Tibial nerve (tissue), 4 donors: ENCODE measurements around the gene CSNK1G1. TPM values are rescaled to one million over a fixed set of nuclear protein-coding genes. Genes with fewer than 3 reads are reported as not detected.

ENCODE experiments used
- DNase-seq, 2 donors: peaks; one replicate each; pipeline ENCODE4 v3.0.0-alpha.2; 2019; ENCODE audit warnings: low spot score in 2 of 2
- H3K27ac ChIP-seq, 4 donors: fragments of 200-600 bp; sonication (generic) in 3 of 4; one replicate each; pipeline ENCODE4 v1.5.1; 2017 to 2019; ENCODE audit warnings: mild to moderate bottlenecking in 1 of 4
- H3K27me3 ChIP-seq, 2 donors: fragments of 200-600 bp; sonication (generic) in 1 of 2; one replicate each; pipeline versions ENCODE4 v1.5.1 to v1.6.0; 2017 to 2019
- H3K36me3 ChIP-seq, 3 donors: fragments of 200-600 bp; sonication (generic); one replicate each; pipeline ENCODE4 v1.5.1; 2018 to 2019
- H3K4me1 ChIP-seq, 4 donors: fragments of 200-600 bp; sonication (generic) in 3 of 4; one replicate each; pipeline ENCODE4 v1.5.1; 2017 to 2019
- H3K4me3 ChIP-seq, 4 donors: fragments of 200-600 bp; sonication (generic) in 3 of 4; one replicate each; pipeline ENCODE4 v1.5.1; 2017 to 2019; ENCODE audit warnings: mild to moderate bottlenecking in 1 of 4, moderate library complexity in 1 of 4
- H3K9me3 ChIP-seq, 4 donors: fragments of 200-600 bp; sonication (generic) in 3 of 4; one replicate each; pipeline ENCODE4 v1.5.1; 2017 to 2019
- CTCF ChIP-seq, 5 experiments: fragments of 200-600 bp in 3 of 5; fragments of 450-650 bp in 2 of 5; sonication (generic) in 3 of 5; IDR thresholded peaks; one replicate each; pipeline ENCODE4 v1.5.1; 2016 to 2019; ENCODE audit warnings: antibody characterized with exemption in 5 of 5, mild to moderate bottlenecking in 3 of 5, moderate library complexity in 2 of 5
- EP300 ChIP-seq, 2 donors: sonication (generic); formaldehyde crosslinking; IDR thresholded peaks; one replicate each; pipeline ENCODE4 v1.6.1; 2017; ENCODE audit warnings: antibody characterized with exemption in 2 of 2, mild to moderate bottlenecking in 1 of 2
- POLR2A ChIP-seq, 2 donors: fragments of 450-650 bp; IDR thresholded peaks; one replicate each; pipeline ENCODE4 v1.6.1; 2017; ENCODE audit warnings: antibody characterized with exemption in 2 of 2, mild to moderate bottlenecking in 2 of 2, moderate library complexity in 2 of 2
- WGBS, 2 donors: methylation state at CpG; one replicate each; pipeline ENCODE4 v1.1.5; 2018; 5-methylcytosine and 5-hydroxymethylcytosine counted together
- total RNA-seq, 4 donors: library from RNA; depleted of rRNA; stranded (reverse); fragments of >200 nt; gene quantifications; one replicate each; pipeline ENCODE4 v1.1.0, GENCODE V29; 2016

The CSNK1G1 gene
- total RNA-seq, 4 donors from 2014 or later = 20.5 to 25.8 (median 22.5) TPM

GRCh38 chr15:64149893-64150578, 205.9 kb downstream of the CSNK1G1 start:
- H3K4me3 ChIP-seq = no peak overlapping the region
- WGBS, 2 donors = 72 to 79% methylated on average over 8 to 9 of the region's 9 CpGs
- peaks cover 0 to 27% (median 0%) of the 10 kb centered on the region in 3 donors for H3K36me3 ChIP-seq
- TF ChIP-seq POLR2A (IDR thresholded peaks at IDR 0.05) = no peak
- peaks cover 0 to 38% (median 23%) of the 10 kb centered on the region in 4 donors for H3K4me1 ChIP-seq
- H3K9me3 ChIP-seq = no peaks in the 10 kb centered on the region
- DNase-seq = no peak
- H3K27me3 ChIP-seq = peaks cover 0 to 23% of the 10 kb centered on the region in 2 donors
- H3K27ac ChIP-seq = no peak overlapping the region

DNA sequence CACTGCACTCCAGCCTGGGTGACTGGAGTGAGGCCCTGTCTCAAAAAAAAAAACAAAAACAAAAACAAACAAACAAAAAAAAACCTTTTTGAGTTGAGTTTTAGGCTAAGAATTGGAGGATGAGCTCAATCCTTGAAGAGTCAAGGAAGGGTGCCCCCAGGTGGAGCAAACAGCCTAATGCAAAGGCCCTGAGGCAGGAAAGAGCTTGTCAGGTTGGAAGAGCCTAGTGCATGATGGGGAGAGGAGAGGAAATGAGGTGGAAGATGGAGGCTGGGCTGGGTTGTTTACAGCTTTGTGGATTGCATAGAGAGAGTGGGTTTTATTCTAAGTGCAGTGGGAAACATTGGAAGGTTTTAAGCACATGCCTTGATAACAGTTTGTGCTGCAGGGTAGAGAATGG, 206.5 kb downstream of the CSNK1G1 start:
- H3K36me3 ChIP-seq = peaks cover 0 to 27% (median 0%) of the 10 kb centered on the region in 3 donors
- H3K27me3 ChIP-seq = peaks cover 0 to 23% of the 10 kb centered on the region in 2 donors
- no peak for DNase-seq
- no peak for TF ChIP-seq CTCF (IDR thresholded peaks at IDR 0.05)
- no peak for TF ChIP-seq POLR2A (IDR thresholded peaks at IDR 0.05)
- TF ChIP-seq EP300 (IDR thresholded peaks at IDR 0.05) = no peak
- H3K9me3 ChIP-seq = no peaks in the 10 kb centered on the region
- peaks cover 0 to 38% (median 23%) of the 10 kb centered on the region in 4 donors for H3K4me1 ChIP-seq
- H3K27ac ChIP-seq = no peak overlapping the region
- H3K4me3 ChIP-seq = no peak overlapping the region

GRCh38 chr15:64148581-64148980, 207.4 kb downstream of the CSNK1G1 start:
- Histone ChIP-seq H3K36me3 (peaks cover 0 to 27% (median under 1%) of the 10 kb centered on the region in 3 donors), H3K4me1 (peaks cover 0 to 36% (median 22%) of the 10 kb centered on the region in 4 donors), H3K27ac (no peak overlapping the region), H3K4me3 (no peak overlapping the region), H3K27me3 (peaks cover 0 to 23% of the 10 kb centered on the region in 2 donors), H3K9me3 (no peaks in the 10 kb centered on the region)
- 82 to 87% methylated on average over 3 of the region's 3 CpGs for WGBS, 2 donors
- no peak for TF ChIP-seq CTCF (IDR thresholded peaks at IDR 0.05)
- no peak for TF ChIP-seq POLR2A (IDR thresholded peaks at IDR 0.05)
- no peak for TF ChIP-seq EP300 (IDR thresholded peaks at IDR 0.05)
- DNase-seq = no peak

- H3K27ac ChIP-seq = no peak overlapping the region
- peaks cover 0 to 21% of the 10 kb centered on the region in 2 donors for H3K27me3 ChIP-seq
- H3K9me3 ChIP-seq = no peaks in the 10 kb centered on the region
- peaks cover 0 to 31% (median 4%) of the 10 kb centered on the region in 3 donors for H3K36me3 ChIP-seq
- H3K4me1 ChIP-seq = peaks cover 0 to 32% (median 19%) of the 10 kb centered on the region in 4 donors
- no peak for DNase-seq
- TF ChIP-seq CTCF (IDR thresholded peaks at IDR 0.05) (no peak), EP300 (IDR thresholded peaks at IDR 0.05) (no peak), POLR2A (IDR thresholded peaks at IDR 0.05) (no peak)
- 82 to 89% methylated on average over 7 of the region's 7 CpGs for WGBS, 2 donors
- H3K4me3 ChIP-seq = no peak overlapping the region
Measured at GRCh38 chr15:64148168-64148567, 207.8 kb downstream of the CSNK1G1 start.

DNA sequence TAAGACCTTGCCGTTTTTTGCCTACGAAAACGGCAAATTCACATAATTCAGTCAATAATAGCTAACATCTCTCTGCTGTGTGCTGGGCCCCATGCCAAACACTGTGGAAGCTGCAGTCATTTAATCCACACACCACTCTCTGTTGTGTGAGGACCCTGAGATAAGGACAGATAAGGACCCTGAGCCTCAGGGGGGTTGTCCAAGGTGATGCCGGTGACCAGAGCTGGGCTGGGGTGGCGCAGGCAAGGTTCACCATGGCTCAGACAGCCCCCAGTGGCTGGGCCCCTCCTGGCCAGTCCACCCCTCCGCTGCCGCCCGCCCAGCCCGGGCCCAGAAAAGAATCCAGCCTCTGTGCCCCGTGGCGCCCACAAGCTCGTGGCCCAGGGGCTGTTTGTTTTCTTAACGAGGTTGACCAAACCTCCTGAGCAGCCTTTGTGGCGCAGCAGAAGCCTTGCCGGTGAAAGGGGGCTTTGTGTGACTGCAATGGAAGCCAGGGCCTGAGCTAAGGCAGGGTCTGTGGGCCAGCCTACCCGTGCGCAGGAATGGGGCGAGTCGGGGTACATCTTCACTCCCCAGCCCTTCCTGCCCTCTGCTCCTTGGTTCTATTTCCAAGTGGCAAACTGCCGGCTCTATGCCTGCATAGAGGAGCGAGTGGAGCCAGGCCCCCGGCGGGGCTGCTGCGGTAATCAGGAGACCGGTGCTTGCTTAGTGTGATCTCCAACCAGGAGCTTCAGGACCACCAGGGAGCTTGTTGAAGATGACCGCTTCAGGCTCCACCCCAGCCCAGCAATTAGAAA, 208.9 kb downstream of the CSNK1G1 start:
- H3K36me3 ChIP-seq = peaks cover 0 to 42% (median 4%) of the 10 kb centered on the region in 3 donors
- WGBS, 2 donors = 49 to 63% methylated on average over 20 to 26 of the region's 26 CpGs
- H3K4me1 ChIP-seq = peaks cover 0 to 21% (median 11%) of the 10 kb centered on the region in 4 donors
- no peak for TF ChIP-seq EP300 (IDR thresholded peaks at IDR 0.05)
- no peak for TF ChIP-seq CTCF (IDR thresholded peaks at IDR 0.05)
- TF ChIP-seq POLR2A (IDR thresholded peaks at IDR 0.05) = no peak
- H3K27me3 ChIP-seq = peaks cover 0 to 10% of the 10 kb centered on the region in 2 donors
- peak overlapping the region in 1 of 4 donors; percentile 39 for H3K27ac ChIP-seq
- H3K4me3 ChIP-seq = no peak overlapping the region
- DNase-seq = no peak
- H3K9me3 ChIP-seq = no peaks in the 10 kb centered on the region
